Measurements from ENCODE around the gene PHPT1.

DNA sequence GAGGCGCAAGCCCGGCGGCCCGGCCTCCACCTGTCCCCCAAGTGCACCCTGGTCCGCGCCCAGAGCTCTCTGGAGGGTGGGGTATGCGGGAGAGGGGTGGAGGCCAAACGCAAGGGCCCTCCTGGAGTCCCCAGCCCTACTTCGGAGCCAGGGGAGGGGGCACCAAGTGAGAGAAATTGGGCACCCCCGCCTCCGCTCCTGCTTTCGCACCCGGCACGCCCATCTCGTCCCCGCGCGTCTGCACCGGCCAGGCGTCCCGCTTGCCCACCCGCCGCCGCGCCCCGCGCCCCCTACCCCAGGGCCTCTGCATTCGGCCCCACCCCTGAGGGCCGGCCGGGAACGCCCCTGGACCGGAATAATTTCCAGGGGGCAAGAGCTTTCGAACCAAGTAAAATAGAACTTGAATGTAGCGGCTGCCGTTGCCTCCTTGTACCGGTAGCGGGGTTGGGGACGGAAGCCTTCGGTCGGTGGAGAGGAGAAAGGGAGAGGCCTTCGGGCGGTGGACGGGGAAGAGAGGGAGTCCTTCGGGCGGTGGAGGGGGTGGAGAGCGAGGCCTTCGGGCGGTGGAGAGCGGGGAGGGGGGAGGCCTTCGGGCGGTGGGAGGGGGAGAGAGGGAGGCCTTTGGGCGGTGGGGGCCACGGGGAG lies 694 bp upstream of the PHPT1 start:
- TF ChIP-seq EZH2 (IDR thresholded peaks at IDR 0.05; ENCODE audit: insufficient read depth, low read length) = no peak
- TF ChIP-seq, protein P1, sequence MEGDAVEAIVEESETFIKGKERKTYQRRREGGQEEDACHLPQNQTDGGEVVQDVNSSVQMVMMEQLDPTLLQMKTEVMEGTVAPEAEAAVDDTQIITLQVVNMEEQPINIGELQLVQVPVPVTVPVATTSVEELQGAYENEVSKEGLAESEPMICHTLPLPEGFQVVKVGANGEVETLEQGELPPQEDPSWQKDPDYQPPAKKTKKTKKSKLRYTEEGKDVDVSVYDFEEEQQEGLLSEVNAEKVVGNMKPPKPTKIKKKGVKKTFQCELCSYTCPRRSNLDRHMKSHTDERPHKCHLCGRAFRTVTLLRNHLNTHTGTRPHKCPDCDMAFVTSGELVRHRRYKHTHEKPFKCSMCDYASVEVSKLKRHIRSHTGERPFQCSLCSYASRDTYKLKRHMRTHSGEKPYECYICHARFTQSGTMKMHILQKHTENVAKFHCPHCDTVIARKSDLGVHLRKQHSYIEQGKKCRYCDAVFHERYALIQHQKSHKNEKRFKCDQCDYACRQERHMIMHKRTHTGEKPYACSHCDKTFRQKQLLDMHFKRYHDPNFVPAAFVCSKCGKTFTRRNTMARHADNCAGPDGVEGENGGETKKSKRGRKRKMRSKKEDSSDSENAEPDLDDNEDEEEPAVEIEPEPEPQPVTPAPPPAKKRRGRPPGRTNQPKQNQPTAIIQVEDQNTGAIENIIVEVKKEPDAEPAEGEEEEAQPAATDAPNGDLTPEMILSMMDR (IDR thresholded peaks at IDR 0.05; ENCODE audit: insufficient read depth, low read depth, low read length) = no peak

All from astrocyte (in vitro differentiated cells and primary cell).